Iris pigment epithelial cell (primary cell): ENCODE measurements around the gene INSYN2B.
A peak's percentile ranks its signal among the peaks of the same experiment; 100 is the strongest.

Experiments used
- DNase-seq: peaks from one replicate; pipeline ENCODE4 v3.0.0-alpha.2; 2011; ENCODE audit warnings: low read depth

The INSYN2B gene

DNA sequence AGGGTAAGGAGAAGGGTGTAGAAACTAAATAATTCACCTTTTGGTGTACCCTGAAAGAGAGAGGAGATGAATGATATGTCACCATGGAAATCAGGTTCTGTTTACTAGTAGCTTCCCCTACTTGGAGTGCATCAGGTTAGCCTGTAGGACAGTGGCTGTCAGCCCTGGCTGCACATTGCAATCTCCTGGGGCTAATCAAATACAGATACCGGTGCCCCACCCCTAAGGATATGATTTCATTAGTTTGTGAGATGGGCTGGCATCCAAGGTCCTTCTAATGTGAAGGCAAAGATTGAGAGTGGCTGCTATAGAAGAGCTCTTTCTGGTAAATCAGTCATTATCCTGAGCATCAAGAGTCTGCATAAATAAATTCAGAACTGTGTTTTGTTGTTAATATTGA, 47.2 kb downstream of the INSYN2B start:
- no peak for DNase-seq

DNA sequence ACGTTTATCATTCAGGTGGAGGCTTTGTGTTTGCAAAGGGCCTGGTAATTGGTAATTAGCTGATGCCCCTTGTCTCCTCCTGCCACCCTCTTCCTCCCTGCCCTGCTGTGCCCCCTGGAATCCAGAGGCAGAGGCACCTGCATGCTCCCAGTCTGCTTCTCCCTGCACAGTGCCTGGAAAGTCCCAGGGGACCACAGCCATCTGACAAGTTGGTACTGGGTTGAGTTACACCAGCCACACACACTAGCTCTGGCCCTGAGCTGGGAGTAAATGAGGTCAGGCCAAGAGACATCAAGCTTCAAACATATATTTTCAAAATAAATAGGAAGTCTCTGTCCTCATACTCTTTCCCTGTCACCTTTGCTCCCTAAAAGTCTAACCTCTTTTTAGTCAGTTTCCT, 56.3 kb downstream of the INSYN2B start:
- DNase-seq, result no peak

DNA sequence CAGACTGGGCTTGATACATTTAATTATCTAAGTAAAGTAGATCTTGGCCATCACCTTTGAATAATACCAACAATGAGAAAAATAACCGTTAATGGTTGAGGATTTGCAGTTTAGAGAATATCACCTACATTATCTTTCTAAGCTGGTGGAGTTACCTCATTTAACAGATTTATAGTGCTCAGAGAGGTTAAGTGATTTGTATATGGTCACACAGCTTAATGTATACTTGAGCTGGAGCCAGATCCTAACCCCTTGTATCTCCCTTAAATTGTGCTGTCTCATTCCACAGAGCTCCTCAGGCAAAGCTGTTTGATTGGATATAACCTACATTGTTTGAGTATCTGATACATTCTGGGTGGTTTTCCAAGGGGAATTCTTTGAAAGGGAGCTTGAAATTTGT, 57.8 kb downstream of the INSYN2B start:
- no peak for DNase-seq

DNA sequence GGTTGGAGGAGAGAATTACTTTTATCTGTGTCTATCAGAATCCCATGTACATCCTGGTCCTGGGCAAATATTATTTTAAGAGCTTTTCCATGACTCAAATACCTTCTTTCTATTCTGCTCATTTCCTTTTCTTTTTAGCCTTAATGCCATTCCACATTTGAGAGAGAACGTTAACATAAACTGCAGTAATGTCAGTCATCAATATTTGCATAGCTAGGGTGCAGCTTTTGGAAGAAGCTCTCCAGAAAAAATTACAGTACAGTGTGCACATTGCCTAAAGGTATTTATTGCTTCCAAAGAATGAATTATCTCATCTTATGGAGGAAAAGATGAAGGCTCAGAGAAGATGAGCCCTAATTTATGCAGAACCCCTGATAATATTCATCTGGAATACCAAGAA, 58.3 kb downstream of the INSYN2B start:
- DNase-seq, result no peak

DNA sequence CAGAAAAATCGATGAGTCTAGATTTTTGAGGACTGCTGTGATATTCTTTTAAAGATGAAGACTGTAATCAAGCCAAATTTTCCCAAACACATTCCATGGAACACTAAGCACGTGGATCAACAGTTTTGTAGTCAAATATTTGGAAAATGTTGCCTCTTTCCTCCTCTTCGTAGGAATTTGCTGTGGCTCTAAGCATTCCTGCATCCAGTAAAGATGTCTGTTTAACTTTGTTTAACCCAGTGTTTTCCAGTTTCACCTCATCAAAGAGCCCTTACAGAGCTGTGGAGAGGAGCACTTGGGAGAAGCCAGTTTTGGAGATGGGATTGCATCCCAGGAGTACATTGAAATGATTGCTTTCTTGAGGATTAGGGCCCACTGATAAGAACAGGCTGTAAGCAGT, 58.9 kb downstream of the INSYN2B start:
- DNase-seq, result no peak

DNA sequence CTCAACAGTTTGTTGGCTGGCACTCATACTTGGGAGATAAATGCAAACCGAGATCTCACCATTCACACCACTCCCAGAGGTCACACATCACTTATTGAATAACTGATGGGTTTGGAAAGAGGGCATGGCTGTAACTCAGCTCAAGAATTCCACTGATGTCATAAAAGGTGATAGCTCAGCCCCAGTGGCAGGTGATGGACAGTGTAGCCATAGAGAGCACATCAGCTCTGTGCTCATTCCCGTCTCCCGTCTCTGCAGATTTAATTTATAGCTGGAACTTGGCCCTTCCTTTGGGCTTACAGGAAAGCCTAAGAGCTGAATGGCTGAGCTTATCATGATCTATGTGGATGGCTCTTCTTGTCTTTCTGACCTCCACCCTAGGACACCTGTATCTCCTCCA, 59.8 kb downstream of the INSYN2B start:
- no peak for DNase-seq

DNA sequence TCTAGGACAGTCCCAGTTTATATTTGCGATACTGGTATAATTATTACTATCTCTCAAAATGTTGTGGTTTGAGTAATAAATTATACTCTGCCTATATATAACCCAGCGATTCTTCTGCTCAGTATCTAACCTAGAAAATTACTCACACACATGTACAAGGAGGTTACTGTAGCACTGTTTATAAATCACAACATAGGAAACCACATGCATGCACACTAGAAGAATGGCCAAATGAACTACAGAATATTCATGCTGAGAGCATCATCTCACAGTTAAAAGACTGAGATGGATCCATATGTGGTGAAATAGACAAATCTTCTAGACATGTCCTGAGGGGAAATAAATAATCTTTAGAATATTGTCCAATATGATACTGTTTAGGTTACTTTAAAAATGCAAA, 62.1 kb downstream of the INSYN2B start:
- no peak for DNase-seq

DNA sequence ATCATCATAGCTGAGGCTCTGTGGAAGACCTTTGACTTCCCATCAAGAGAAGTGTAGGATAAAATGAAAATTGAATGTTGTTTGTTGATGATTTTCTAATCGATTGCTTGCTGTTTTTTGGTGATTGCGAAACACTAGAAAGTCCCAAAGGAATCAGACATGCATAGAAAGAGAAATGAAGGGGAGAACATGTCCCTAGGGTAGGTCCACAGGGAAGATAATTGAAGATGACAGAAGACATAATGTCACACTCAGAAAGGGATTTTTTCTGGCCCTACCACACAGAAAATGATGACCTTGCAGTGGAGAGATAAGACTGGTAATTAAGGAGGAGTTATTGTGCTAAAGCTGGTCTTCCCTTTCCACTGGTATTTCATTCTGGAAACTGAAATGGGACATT, 62.8 kb downstream of the INSYN2B start:
- DNase-seq, result no peak

DNA sequence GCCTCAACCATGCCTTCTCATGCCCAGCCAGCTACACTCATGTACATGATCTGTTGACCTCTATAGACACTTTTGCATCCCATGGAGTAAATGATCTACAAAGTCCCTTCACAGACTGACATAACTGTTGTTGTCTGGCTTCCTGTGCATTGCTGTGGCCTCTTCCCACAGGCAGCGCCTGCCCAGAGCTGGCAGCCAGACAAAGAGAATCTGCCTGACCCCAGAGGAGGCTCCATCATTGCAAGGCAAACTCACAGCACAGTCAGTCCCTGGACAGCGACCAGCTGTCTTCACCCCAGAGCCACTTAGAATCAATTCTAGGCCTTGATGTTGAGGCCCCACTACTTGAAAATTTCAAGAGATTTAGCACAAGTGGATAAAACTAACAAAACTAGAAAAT, 65.5 kb downstream of the INSYN2B start:
- DNase-seq, result peak; percentile 66

DNA sequence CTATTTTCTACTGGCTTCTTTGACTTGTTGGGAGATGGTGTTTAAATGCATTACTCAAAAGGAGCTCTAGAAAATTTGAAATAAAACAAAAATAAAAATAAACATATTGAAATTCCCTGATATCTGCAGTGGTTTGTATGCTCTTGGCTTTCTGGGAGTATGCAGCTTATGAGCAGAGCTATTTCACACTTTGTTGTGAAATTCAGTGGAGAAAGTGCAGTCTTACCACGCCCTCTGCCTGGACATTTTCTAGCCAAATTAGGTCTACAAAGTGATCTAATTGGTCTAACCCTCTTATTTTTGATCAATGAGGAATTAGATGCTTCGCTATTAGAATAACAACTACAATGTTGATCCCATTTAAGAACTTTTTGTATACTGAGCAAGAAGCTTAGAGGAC, 66.8 kb downstream of the INSYN2B start:
- no peak for DNase-seq

DNA sequence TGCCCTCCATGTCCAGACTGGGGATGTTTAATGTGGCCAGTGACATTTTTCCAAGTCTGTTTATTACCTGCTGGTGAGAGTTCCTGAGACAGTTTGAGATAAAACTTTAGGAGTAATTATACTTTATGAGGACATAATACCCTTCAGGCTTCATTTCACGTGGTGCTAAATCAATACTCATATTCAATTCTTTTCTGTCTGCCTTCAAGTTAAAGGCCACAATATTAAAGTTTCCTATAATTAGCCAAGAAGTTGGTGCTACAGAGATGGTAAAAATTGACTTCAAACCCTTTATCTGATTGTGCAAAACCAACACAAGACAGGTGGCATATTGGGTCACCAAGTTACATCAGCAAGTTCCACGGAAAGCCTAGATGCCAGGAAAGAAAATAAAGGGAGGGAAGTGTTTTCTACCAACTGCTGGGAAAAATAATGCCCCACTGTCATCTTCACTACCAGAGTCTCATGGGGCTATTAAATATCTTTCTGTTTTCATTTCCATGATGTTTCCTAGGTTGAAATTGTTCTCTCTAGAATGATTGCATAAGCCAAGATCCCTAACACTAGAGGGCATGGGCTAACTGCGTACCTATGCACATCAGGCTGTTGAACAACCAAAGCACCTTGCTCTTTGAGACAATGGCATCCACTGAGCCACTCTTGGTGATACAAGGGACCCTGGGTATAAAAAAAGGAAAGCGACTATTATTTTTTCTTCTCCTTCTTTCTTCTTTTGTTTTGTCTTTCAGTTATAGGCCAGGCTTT, 68.7 kb downstream of the INSYN2B start:
- DNase-seq, result no peak

DNA sequence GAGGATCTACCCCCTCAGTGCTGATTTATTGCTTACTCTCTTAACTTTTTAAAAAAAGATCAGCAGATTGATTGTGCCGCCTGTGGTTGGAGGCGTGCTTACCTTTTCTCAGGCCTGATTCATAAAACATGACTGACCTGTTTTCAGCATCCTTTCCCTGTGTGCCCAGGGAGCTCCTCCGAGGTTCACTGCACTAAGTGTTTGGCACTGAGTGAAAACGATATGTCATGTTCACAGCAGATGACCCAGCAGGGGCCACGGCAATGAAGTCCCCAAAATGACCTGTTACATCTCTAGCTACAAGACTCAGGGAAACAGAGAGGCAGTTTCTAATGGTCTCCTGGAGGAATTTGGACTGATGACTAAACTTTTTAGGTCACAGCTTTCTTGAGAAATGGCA, 69.9 kb downstream of the INSYN2B start:
- no peak for DNase-seq

DNA sequence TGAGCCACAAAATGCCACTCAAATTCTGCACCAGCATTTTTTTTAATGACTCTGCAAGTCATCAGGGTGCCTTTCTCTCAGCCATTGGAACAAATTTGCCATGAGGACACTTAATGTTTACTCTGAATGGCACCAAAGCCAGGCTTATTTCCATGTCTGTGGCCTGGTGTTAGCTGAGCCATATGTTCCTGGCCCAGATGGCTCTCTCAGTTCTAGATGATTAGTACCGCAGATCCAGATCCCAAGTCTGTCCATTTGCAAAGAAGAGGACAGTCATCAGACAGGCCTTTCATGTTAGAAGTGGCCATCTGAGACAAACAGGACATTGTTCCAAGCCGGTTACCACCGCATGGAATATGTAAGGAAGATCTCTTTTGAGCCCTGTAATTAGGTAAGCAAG, 70.3 kb downstream of the INSYN2B start:
- DNase-seq, result no peak

DNA sequence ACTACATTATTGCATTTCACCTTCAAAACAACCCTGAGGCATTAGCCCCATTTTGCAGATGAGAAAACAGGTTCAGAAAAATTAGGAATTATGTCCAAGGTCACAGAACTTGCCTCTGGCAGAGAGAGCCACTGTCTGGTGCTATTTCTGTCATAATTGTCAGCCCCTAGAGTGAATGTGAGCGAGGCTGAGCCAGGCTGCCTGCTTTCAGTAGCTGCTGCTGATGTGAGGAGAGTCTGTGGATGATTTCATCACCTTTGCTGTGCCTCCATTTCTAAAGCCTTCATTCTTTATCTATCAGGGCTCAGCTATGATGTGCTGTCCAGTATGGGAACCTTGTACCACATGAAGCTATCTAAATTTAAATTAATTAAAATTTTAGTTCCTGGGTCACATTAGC, 71.4 kb downstream of the INSYN2B start:
- DNase-seq, result no peak

DNA sequence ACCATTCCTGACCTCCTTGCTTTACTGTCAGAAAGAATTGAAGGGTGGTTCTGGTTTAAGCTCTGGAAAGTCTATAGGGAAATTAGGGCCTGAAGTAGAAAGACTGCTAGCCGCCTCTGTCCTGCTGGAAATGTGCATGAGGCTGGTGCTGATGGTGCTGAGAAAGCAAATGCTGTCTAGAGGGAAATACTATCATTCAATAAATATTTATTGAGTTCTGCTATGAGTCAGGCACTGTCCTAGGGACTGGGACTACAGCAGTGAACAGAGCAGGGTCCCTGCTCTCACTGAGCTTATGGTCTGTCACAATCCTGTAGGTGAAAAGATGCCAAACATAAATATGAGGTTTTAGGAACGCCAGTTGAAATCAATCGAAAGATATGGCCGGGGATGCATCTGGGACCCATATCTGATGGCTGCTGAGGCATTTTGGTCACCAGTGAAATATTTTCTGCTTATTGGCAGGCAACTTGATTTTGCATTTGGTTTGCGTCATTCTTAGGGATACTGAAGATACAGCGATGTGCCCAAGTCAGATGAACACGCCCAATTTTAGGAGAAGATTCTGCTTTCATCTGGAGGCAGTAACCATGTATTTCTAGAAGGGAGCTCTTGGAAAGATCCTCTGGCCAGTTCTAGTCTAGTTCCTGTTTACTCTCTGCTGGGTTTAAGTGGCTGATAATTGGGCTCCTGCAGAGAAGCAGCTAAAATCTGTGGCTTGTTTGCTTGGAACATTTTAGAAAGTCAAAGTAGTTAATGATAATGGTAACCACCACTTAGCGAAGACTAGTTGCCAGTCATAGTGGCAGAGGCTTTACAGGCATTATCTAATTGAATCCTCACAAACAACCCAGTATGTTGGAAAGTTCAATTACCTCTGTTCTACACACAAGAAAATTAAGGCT, 73.3 kb downstream of the INSYN2B start:
- no peak for DNase-seq

DNA sequence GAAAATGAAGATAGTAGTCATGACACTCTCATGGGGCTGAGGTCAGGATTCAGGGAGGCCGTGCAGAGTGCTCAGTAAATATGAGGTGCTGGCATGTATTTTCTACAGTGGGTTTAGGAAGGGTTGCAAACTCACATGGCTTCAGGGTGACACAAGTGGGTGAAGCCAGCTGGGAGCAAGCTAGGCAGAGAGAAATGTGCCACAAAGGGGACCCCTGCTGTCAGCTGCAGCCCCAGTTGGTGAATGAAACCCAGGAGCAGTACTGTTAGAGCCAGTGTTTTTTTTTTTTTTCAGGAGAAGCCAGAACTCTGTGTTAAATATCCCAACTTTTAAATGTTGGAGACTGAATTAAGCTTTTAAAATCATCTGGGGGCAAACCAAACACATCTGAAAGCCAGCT, 75.3 kb downstream of the INSYN2B start:
- DNase-seq, result no peak

DNA sequence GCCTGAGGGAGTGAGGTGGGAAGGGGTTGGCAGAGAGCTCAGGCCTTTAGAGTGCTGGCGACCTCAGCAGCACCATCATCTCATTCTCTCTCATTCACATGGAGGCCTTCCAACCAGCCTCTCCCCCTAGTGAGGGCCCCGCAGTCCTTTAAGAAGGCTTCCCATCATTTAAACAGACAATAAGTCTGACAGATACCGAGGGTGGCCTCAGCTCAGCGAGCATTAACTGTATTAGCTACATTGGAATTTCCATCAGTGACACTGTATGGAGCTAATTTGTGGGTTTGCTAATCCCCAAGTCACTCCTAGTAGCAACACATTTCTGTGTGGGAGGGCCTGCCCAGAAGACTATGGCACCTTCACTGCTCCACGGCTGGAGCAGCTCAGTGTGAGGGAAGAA, 75.8 kb downstream of the INSYN2B start:
- no peak for DNase-seq

DNA sequence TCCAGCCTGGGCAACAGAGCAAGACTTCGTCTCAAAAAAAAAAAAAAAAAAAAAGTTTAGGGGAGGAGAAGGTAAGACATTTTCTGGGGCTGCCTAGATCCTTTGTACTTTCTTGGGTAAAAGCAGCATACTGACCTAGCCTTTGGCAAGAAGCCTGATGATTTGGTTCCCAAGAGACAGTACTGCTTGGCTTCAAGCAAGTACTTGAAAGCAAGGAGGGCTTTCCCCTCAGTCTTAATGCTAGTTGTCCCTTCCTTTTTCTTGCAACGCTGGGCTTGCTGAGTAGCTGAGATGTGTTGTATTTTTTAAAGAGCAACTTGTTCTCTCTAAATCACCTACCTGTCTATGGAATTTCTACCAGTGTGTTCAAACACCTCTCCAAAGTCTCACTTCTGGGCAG, 76.2 kb downstream of the INSYN2B start:
- peak; percentile 12 for DNase-seq

DNA sequence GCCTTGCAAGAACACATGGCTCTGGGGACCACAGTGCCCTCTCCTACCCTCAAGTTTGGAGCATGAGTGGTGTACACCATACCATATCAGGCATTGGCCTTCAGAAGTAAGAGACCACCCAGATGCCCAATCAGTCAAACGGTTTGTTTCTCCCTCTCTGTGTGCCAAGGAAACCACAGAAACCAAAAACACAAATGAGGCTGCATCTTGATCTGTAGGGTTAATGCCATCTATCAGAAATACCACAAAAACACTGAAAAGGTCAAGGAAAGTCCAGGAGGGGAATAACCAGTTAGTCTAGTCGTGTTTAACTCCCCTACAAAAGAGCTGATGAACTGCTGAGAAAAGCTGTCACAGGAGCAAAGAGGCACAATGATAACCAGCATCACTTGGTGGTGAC, 78.4 kb downstream of the INSYN2B start:
- no peak for DNase-seq

DNA sequence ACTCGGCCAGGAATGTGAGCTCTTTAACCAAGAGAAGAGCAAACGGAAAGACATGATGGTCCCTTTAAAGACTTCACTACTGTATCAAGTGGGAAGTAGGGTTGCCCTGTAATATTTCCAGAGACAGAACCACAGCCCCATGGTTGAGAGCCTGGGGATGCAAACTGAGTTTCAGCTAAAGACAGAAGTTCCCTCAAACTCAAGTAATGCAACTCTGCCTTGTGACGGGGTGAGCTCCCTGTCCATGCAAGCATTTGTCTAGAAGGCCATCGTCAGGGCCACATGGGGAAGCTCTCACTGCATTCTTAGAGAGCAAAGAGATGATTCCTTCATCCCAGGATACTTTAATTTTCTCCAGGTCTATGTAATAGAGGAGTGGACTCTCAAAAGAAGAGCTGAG, 82.8 kb downstream of the INSYN2B start:
- DNase-seq, result no peak

DNA sequence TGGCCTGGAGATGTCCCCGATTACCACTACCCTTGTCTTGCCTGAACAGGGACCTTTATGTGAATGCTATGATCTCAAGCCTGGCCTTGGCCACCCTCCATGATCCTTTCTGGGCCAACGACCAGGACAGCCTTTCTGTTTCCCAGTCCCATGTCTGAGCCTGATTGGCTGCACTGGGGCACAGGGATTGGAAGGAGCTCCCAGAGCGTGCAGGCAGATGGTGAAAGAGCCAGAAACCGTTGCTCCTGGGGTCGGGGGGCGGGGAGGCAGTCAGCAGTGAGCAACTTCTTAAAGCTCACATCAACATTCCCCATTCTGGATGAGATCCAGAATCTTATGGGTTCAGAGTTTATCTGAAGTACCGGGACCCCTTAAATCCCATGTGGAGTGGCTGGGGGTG, 84.4 kb downstream of the INSYN2B start:
- no peak for DNase-seq

DNA sequence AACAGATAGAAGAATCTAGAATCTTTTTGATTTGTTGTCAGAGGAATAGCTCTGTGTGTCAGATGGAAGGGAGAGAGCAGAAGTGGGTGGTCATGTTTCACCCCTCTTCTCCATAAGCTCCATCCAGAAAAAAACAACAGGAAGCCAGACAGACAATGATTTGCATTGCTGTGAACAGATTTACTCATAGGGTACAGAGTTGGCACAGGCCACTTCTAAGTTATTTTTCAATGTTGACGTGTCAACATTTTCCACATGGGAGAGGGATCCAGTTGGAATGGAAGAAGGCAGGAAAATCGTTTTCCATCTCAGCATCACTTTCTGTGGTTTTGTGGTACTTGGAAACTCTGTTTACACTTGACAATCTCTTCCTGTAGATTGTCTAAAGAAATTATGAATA, 86.7 kb downstream of the INSYN2B start:
- DNase-seq, result no peak

DNA sequence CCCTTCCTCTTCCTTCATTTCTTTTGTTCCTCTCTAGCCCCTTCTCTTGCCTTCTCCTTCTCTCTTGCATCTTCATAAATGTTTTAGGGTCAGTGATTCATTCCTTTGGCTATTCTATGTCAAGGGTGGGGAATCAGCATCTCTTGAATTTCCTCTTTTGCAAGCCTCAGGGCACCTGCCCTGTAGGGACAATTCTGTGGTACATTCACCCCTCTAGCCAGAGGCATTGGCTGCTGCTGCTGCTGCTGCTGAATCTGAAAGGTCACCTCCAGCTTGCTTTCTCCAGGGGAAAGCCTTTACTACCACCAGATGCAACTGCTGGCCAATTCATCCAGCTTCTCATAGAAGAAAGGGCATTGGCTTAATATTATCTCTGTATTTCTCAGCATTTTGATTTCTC, 87.3 kb downstream of the INSYN2B start:
- DNase-seq, result no peak

DNA sequence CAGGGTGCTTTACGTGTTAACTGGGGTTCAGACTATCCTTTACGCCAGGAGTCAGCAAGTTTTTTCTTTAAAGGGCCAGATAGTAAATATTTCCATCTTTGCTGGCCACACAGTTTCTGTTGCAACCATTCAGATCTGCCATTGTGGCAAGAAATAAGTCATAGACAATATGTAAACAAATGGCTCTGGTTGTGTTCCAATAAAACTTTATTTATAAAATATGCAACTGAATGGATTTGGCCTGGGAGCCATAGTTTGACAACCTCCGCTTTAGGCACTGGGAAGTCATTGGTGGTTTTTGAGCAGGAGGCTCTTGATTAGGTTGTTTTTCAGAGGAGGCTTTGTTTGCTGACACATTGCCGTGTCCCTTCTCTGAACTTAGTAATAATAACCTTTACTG, 90.7 kb downstream of the INSYN2B start:
- no peak for DNase-seq
